GM12878 (cell line): ENCODE results near the gene CAMTA1.

ENCODE experiments used
- ATF3 ChIP-seq: IDR thresholded peaks from 2 replicates; pipeline ENCODE4 v1.6.1; 2011; ENCODE audit warnings: low read depth, mild to moderate bottlenecking, low read length, moderate library complexity, borderline replicate concordance; ENCODE audit errors: extremely low read depth
- CREB1 ChIP-seq: IDR thresholded peaks from 2 replicates; pipeline ENCODE4 v1.6.1; 2012; ENCODE audit warnings: low read depth, mild to moderate bottlenecking, inconsistent platforms
- EZH2 ChIP-seq: IDR thresholded peaks from 2 replicates; pipeline ENCODE4 v1.6.1; 2012; ENCODE audit warnings: low read depth, mild to moderate bottlenecking, control low read depth, inconsistent platforms, low read length, borderline replicate concordance; ENCODE audit not compliant: control insufficient read depth
- MXI1 ChIP-seq: fragments of 150-350 bp; IDR thresholded peaks from 2 replicates; pipeline ENCODE4 v1.6.1; 2011; ENCODE audit warnings: low read depth, mild to moderate bottlenecking, inconsistent platforms, low read length, improper control_type of control experiment
- POLR2AphosphoS2 ChIP-seq: IDR thresholded peaks from 2 replicates; pipeline ENCODE4 v1.6.1; 2011; ENCODE audit warnings: low read depth, mild to moderate bottlenecking, low read length, improper control_type of control experiment, moderate library complexity
- SMAD1 ChIP-seq: fragments of 450-650 bp; IDR thresholded peaks from 2 replicates; pipeline ENCODE4 v1.6.1; 2018; ENCODE audit warnings: mild to moderate bottlenecking, low read depth; ENCODE audit not compliant: partially characterized antibody
- ZNF217 ChIP-seq: fragments of 450-650 bp; IDR thresholded peaks from 2 replicates; pipeline ENCODE4 v1.6.1; 2017; ENCODE audit warnings: antibody characterized with exemption, mild to moderate bottlenecking
- ZNF274 ChIP-seq: IDR thresholded peaks from one replicate; pipeline ENCODE4 v1.8.0; 2011; ENCODE audit not compliant: insufficient read length, insufficient read depth
- TF ChIP-seq, protein P1 (sequence below): fragments of 150-350 bp; IDR thresholded peaks from 2 replicates; pipeline ENCODE4 v1.6.1; 2014; ENCODE audit warnings: mild to moderate bottlenecking, low read depth, low read length
- TF ChIP-seq, protein P2 (sequence below), 3 experiments: IDR thresholded peaks in 2 of 3; conservative IDR thresholded peaks in 1 of 3; 2 replicates each; pipeline ENCODE4 v1.5.1; 2011; ENCODE audit warnings: low read depth in 3 of 3, low read length in 3 of 3, mild to moderate bottlenecking in 3 of 3, control low read depth in 2 of 3, moderate library complexity in 2 of 3, inconsistent platforms in 1 of 3, mixed read lengths in 1 of 3; ENCODE audit not compliant: control insufficient read depth in 2 of 3, insufficient read depth in 1 of 3; ENCODE audit errors: extremely low read depth in 1 of 3

GRCh38 chr1:7784492-7785071, 999.3 kb downstream of the CAMTA1 start:
- no peak for TF ChIP-seq POLR2AphosphoS2
- TF ChIP-seq ZNF274, result no peak
- TF ChIP-seq ZNF217, result no peak
- no peak for TF ChIP-seq EZH2
- no peak for TF ChIP-seq MXI1
- TF ChIP-seq, protein P1, sequence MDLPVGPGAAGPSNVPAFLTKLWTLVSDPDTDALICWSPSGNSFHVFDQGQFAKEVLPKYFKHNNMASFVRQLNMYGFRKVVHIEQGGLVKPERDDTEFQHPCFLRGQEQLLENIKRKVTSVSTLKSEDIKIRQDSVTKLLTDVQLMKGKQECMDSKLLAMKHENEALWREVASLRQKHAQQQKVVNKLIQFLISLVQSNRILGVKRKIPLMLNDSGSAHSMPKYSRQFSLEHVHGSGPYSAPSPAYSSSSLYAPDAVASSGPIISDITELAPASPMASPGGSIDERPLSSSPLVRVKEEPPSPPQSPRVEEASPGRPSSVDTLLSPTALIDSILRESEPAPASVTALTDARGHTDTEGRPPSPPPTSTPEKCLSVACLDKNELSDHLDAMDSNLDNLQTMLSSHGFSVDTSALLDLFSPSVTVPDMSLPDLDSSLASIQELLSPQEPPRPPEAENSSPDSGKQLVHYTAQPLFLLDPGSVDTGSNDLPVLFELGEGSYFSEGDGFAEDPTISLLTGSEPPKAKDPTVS, result no peak
- TF ChIP-seq ATF3, result no peak
- no peak for TF ChIP-seq SMAD1
- TF ChIP-seq, protein P2, sequence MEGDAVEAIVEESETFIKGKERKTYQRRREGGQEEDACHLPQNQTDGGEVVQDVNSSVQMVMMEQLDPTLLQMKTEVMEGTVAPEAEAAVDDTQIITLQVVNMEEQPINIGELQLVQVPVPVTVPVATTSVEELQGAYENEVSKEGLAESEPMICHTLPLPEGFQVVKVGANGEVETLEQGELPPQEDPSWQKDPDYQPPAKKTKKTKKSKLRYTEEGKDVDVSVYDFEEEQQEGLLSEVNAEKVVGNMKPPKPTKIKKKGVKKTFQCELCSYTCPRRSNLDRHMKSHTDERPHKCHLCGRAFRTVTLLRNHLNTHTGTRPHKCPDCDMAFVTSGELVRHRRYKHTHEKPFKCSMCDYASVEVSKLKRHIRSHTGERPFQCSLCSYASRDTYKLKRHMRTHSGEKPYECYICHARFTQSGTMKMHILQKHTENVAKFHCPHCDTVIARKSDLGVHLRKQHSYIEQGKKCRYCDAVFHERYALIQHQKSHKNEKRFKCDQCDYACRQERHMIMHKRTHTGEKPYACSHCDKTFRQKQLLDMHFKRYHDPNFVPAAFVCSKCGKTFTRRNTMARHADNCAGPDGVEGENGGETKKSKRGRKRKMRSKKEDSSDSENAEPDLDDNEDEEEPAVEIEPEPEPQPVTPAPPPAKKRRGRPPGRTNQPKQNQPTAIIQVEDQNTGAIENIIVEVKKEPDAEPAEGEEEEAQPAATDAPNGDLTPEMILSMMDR (IDR thresholded peaks at IDR 0.05 in 2 of 3, conservative IDR thresholded peaks at IDR 0.05 in 1 of 3; ENCODE audit: control insufficient read depth in 2 of 3, extremely low read depth in 1 of 3, insufficient read depth in 1 of 3, low read depth in 3 of 3, low read length in 3 of 3), result no peak
- no peak for TF ChIP-seq CREB1
